Endodermal cell (in vitro differentiated cells): Measurements from ENCODE around the gene GLT6D1. TPM values are rescaled to one million over a fixed set of nuclear protein-coding genes. Genes with fewer than 3 reads are reported as not detected.

Source experiments
- DNase-seq: peaks from one replicate; pipeline ENCODE4 v3.0.0-alpha.2; 2017
- H3K27ac ChIP-seq: 2 replicates; pipeline ENCODE4 v1.5.1; 2013; ENCODE audit warnings: mild to moderate bottlenecking, low read depth, low read length, moderate library complexity
- H3K27me3 ChIP-seq: 2 replicates; pipeline ENCODE4 v1.6.1; 2013; ENCODE audit warnings: mild to moderate bottlenecking, low read length, moderate library complexity; ENCODE audit not compliant: insufficient read depth, control insufficient read depth, poor library complexity, severe bottlenecking
- H3K36me3 ChIP-seq: 2 replicates; pipeline ENCODE4 v1.7.0; 2013; ENCODE audit warnings: mild to moderate bottlenecking, low read length, moderate library complexity; ENCODE audit not compliant: control insufficient read depth, insufficient read depth
- H3K4me1 ChIP-seq: one replicate; pipeline ENCODE4 v1.7.0; 2013; ENCODE audit warnings: low read length; ENCODE audit not compliant: control insufficient read depth, insufficient read depth
- H3K4me3 ChIP-seq: 2 replicates; pipeline ENCODE4 v1.5.1; 2013; ENCODE audit warnings: mild to moderate bottlenecking, low read length, moderate library complexity
- H3K9ac ChIP-seq: 2 replicates; pipeline ENCODE4 v1.6.1; 2013; ENCODE audit warnings: mild to moderate bottlenecking, low read length, moderate library complexity; ENCODE audit not compliant: poor library complexity, severe bottlenecking; ENCODE audit errors: extremely low read depth
- H3K9me3 ChIP-seq: 2 replicates; pipeline ENCODE4 v1.6.1; 2013; ENCODE audit warnings: mild to moderate bottlenecking, low read length, moderate library complexity; ENCODE audit not compliant: control insufficient read depth
- H3K27ac Mint-ChIP-seq: 2 replicates; pipeline ENCODE4 v1.8.0; 2020; ENCODE audit warnings: mixed read lengths
- H3K27me3 Mint-ChIP-seq: 2 replicates; pipeline ENCODE4 v1.8.0; 2021; ENCODE audit warnings: mild to moderate bottlenecking, mixed read lengths; ENCODE audit not compliant: insufficient read depth
- H3K36me3 Mint-ChIP-seq: 2 replicates; pipeline ENCODE4 v1.8.0; 2020; ENCODE audit warnings: low read depth, mixed read lengths
- H3K4me1 Mint-ChIP-seq: 2 replicates; pipeline ENCODE4 v1.8.0; 2020; ENCODE audit warnings: mixed read lengths
- H3K4me3 Mint-ChIP-seq: 2 replicates; pipeline ENCODE4 v1.8.0; 2020; ENCODE audit warnings: mild to moderate bottlenecking, moderate library complexity, mixed read lengths
- H3K9me3 Mint-ChIP-seq: 2 replicates; pipeline ENCODE4 v1.8.0; 2020; ENCODE audit warnings: mild to moderate bottlenecking, mixed read lengths
- CTCF ChIP-seq: fragments of 200-600 bp; sonication (generic); conservative IDR thresholded peaks from 2 replicates; pipeline ENCODE4 v1.5.0; 2021; ENCODE audit warnings: antibody characterized with exemption, mild to moderate bottlenecking
- WGBS, 2 experiments: methylation state at CpG; one replicate each; pipeline versions ENCODE4 v1.1.5 to v1.1.7; 2013; ENCODE audit warnings: missing lambda C conversion rate in 2 of 2, mixed read lengths in 1 of 2; ENCODE audit not compliant: insufficient coverage in 1 of 2, insufficient read length in 1 of 2; 5-methylcytosine and 5-hydroxymethylcytosine counted together
- total RNA-seq, 2 donors: library from RNA; stranded (reverse); fragmentation: NEBNext Ultra II Directional in 1 of 2; extraction: Animal tissue kit (Norgen Biotek cat#: 25700) in 1 of 2; gene quantifications; 2 replicates in 1 of 2; 3 replicates in 1 of 2; pipeline ENCODE4 v1.2.1, GENCODE V29; 2021

Gene GLT6D1
- total RNA-seq, 2 donors from 2014 or later, result 0.60 TPM; not detected in 1

DNA sequence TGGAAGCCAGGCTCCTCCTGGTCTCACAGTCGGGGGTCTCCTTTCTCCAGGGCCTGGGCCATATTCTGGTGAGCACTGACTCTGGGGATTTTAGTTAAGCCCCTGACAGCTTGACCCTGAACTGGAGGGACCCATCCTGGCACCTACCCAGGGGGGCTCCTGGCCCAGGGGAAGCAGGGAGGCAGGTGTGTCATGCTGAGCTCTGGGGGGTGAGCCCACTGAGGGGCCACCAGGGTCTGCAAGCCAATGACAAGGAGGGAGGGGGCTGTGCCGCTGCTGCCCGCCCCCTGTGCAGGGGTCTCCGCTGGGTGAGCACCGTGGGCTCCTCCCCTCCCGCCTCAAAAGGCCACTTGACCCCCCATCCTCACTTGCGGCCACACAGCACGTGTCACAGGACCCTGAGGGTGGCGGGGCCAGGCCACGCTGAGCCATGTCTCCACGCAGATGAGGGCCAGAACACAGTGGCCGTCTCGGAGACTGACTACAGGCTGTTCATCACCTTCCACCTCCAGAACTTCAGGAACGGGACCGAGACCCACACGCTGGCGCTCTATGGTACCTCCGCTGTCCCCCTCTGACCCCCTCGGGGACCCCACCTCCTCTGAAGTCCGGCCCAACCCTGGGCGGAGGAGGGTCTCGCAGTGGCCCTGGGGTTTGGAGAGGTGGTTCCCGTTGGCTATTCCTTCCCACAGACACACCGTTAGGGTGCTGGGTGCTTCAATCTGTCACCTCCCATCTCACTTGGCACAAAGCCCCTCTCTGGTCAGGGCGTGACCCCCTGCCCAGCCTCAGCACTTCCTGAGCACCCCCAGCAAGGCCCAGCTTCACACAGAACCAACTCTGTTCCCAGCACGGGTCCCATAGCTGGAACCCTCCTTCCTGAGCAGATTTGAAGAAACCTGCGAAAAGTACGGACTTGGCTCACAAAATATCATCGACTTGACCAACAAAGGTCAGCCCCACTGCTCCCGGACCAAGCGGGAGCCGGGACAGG is 25.8 kb upstream of the GLT6D1 start:
- Mint-ChIP-seq H3K4me1 (peaks cover 7% of the 10 kb centered on the region), H3K9me3 (peaks cover 13% of the 10 kb centered on the region), H3K27me3 (no peaks in the 10 kb centered on the region), H3K4me3 (no peak overlapping the region), H3K27ac (no peak overlapping the region), H3K36me3 (no peaks in the 10 kb centered on the region)
- no peaks in the 10 kb centered on the region for H3K36me3 ChIP-seq
- whole genome bisulfite sequencing, 2 experiments, result 89 to 90% methylated on average over 13 to 32 of the region's 32 CpGs
- H3K27ac ChIP-seq, result no peak overlapping the region
- DNase-seq, result no peak
- no peaks in the 10 kb centered on the region for H3K4me1 ChIP-seq
- H3K27me3 ChIP-seq, result no peaks in the 10 kb centered on the region
- H3K9me3 ChIP-seq, result no peaks in the 10 kb centered on the region
- H3K4me3 ChIP-seq, result no peak overlapping the region
- no peak overlapping the region for H3K9ac ChIP-seq
- TF ChIP-seq CTCF, result no peak

DNA sequence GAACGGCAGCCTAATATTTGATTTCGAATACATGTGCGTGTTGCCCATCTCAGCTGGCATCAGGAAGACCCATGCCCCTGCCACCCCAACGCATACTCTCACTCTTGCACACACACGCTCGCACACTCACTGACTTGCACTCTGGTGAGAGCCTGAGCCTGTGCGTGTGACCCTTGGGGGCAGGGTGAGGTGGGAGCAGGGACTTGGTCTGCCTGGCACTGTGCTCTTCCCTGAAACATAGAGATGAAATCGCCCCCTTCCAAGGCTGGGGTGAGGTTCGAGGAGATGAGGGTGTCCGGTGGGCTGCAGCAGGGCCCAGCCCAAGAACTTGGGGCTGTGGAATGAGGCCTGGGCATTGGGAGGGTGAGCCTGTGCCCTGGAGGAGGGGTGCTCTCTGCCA is 24.9 kb upstream of the GLT6D1 start:
- Mint-ChIP-seq H3K27me3 (no peaks in the 10 kb centered on the region), H3K27ac (no peak overlapping the region), H3K36me3 (no peaks in the 10 kb centered on the region), H3K9me3 (peaks cover 10% of the 10 kb centered on the region), H3K4me1 (peaks cover 7% of the 10 kb centered on the region), H3K4me3 (no peak overlapping the region)
- no peak overlapping the region for H3K9ac ChIP-seq
- no peak overlapping the region for H3K4me3 ChIP-seq
- DNase-seq, result no peak
- WGBS, 2 experiments, result 92 to 100% methylated on average over 6 to 10 of the region's 10 CpGs
- H3K36me3 ChIP-seq, result no peaks in the 10 kb centered on the region
- no peaks in the 10 kb centered on the region for H3K27me3 ChIP-seq
- H3K9me3 ChIP-seq, result no peaks in the 10 kb centered on the region
- H3K27ac ChIP-seq, result no peak overlapping the region
- no peaks in the 10 kb centered on the region for H3K4me1 ChIP-seq
- TF ChIP-seq CTCF, result no peak

DNA sequence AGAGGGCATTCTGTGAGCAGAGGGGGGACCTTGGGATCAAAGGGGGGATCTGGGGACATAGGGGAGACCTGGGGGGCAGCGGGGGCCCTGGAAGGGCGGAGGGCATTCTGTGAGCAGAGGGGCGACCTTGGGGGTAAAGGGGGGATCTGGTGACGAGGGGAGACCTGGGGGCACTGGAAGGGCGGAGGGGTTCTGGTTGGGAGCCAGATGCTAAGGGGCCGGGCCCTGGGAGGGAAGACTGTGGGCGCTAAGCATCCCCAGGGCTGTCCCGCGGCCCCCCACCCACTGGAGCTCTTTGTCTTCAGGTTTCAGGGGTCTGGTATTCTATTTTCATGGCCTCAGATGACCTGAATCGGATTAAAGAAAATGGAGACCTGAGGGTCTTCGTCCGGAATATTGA is 24.5 kb upstream of the GLT6D1 start:
- DNase-seq, result no peak
- WGBS, 2 experiments, result 95 to 100% methylated on average over 6 to 12 of the region's 12 CpGs
- Histone ChIP-seq H3K4me3 (no peak overlapping the region), H3K9ac (no peak overlapping the region), H3K36me3 (no peaks in the 10 kb centered on the region), H3K9me3 (no peaks in the 10 kb centered on the region), H3K27ac (no peak overlapping the region), H3K27me3 (no peaks in the 10 kb centered on the region), H3K4me1 (no peaks in the 10 kb centered on the region)
- H3K9me3 Mint-ChIP-seq, result peaks cover 6% of the 10 kb centered on the region
- no peak overlapping the region for H3K4me3 Mint-ChIP-seq
- H3K27ac Mint-ChIP-seq, result no peak overlapping the region
- no peaks in the 10 kb centered on the region for H3K36me3 Mint-ChIP-seq
- peaks cover 7% of the 10 kb centered on the region for H3K4me1 Mint-ChIP-seq
- H3K27me3 Mint-ChIP-seq, result no peaks in the 10 kb centered on the region
- no peak for TF ChIP-seq CTCF
